Cerebellar nuclear complex (tissue), 1 donor: ENCODE measurements around the gene PRKAR1B.
"Not testable (repeated sequence)": the region's sequence is repeated elsewhere in the genome, so short reads cannot be mapped to it uniquely, and the experiment has no call there.

Source experiments
- DNase-seq, 2 experiments: peaks; one replicate each; lab custom pipeline; 2025; lab: John Stamatoyannopoulos, UW

PRKAR1B gene

GRCh38 chr7:644381-645305 lies 82.4 kb downstream of the PRKAR1B start:
- DNase-seq, result no peak

GRCh38 chr7:641966-642365 lies 85.1 kb downstream of the PRKAR1B start:
- DNase-seq, result no peak

GRCh38 chr7:641269-641671 lies 85.8 kb downstream of the PRKAR1B start:
- DNase-seq, result no peak

- no peak for DNase-seq
Observed at GRCh38 chr7:638256-639011, 88.6 kb downstream of the PRKAR1B start.

- DNase-seq, result no peak
Observed at GRCh38 chr7:637826-638225, 89.3 kb downstream of the PRKAR1B start.

GRCh38 chr7:636396-636795 lies 90.7 kb downstream of the PRKAR1B start:
- DNase-seq, result no peak

- not testable (repeated sequence) for DNase-seq
Observed at GRCh38 chr7:635687-636382, 91.2 kb downstream of the PRKAR1B start.

- no peak for DNase-seq
Observed at GRCh38 chr7:635227-635626, 91.9 kb downstream of the PRKAR1B start.

- no peak for DNase-seq
Observed at GRCh38 chr7:633381-634018, 93.6 kb downstream of the PRKAR1B start.

GRCh38 chr7:632831-633210 lies 94.3 kb downstream of the PRKAR1B start:
- DNase-seq, result no peak

GRCh38 chr7:631964-632830 lies 94.9 kb downstream of the PRKAR1B start:
- no peak for DNase-seq

GRCh38 chr7:631291-631711 lies 95.8 kb downstream of the PRKAR1B start:
- DNase-seq, result no peak

- no peak for DNase-seq
Observed at GRCh38 chr7:630539-630938, 96.5 kb downstream of the PRKAR1B start.

- DNase-seq, result no peak
Observed at GRCh38 chr7:630111-630511, 97.0 kb downstream of the PRKAR1B start.

- DNase-seq, result no peak
Observed at GRCh38 chr7:628826-629225, 98.3 kb downstream of the PRKAR1B start.

GRCh38 chr7:628402-628763 lies 98.7 kb downstream of the PRKAR1B start:
- DNase-seq, result no peak

GRCh38 chr7:627661-628401 lies 99.2 kb downstream of the PRKAR1B start:
- DNase-seq, result no peak

- no peak for DNase-seq
Observed at GRCh38 chr7:625376-625971, 101.6 kb downstream of the PRKAR1B start.

GRCh38 chr7:623464-623863 lies 103.6 kb downstream of the PRKAR1B start:
- DNase-seq, result no peak
